IgD-negative memory B cell (primary cell): Measurements from ENCODE around the gene CENPE. TPM values are rescaled to one million over a fixed set of nuclear protein-coding genes. Genes with fewer than 3 reads are reported as not detected.
A peak's percentile ranks its signal among the peaks of the same experiment; 100 is the strongest.

Experiments used
- H3K27ac Mint-ChIP-seq, 3 donors: one replicate each; pipeline ENCODE4 v1.8.0; 2020 to 2022; ENCODE audit warnings: mild to moderate bottlenecking in 3 of 3, mixed read lengths in 3 of 3, moderate library complexity in 1 of 3
- H3K27me3 Mint-ChIP-seq: one replicate; pipeline ENCODE4 v1.8.0; 2021; ENCODE audit warnings: mixed read lengths
- H3K36me3 Mint-ChIP-seq: one replicate; pipeline ENCODE4 v1.8.0; 2020; ENCODE audit warnings: mild to moderate bottlenecking, mixed read lengths
- H3K4me1 Mint-ChIP-seq, 3 donors: one replicate each; pipeline ENCODE4 v1.8.0; 2020 to 2022; ENCODE audit warnings: mixed read lengths in 3 of 3, mild to moderate bottlenecking in 1 of 3
- H3K4me3 Mint-ChIP-seq, 4 donors: one replicate each; pipeline ENCODE4 v1.8.0; 2020 to 2022; ENCODE audit warnings: mild to moderate bottlenecking in 4 of 4, mixed read lengths in 4 of 4, moderate library complexity in 3 of 4
- H3K9me3 Mint-ChIP-seq, 3 donors: one replicate each; pipeline ENCODE4 v1.8.0; 2020 to 2021; ENCODE audit warnings: mixed read lengths in 3 of 3, mild to moderate bottlenecking in 1 of 3
- polyA plus RNA-seq: library from polyadenylated mRNA; unstranded; fragments of 300-500 nt; fragmentation: Illumina TruSeq; gene quantifications from one replicate; pipeline ENCODE4 v1.2.3, GENCODE V29; 2021

CENPE gene
- polyA plus RNA-seq, 1 donor from 2014 or later: 0.49 TPM

GRCh38 chr4:103162176-103162575, 36.0 kb downstream of the CENPE start:
- no peak overlapping the region for H3K4me3 Mint-ChIP-seq
- no peaks in the 10 kb centered on the region for H3K9me3 Mint-ChIP-seq
- no peaks in the 10 kb centered on the region for H3K4me1 Mint-ChIP-seq
- H3K36me3 Mint-ChIP-seq: peaks cover 3% of the 10 kb centered on the region
- no peaks in the 10 kb centered on the region for H3K27me3 Mint-ChIP-seq
- H3K27ac Mint-ChIP-seq: no peak overlapping the region

- peaks cover 0 to 6% (median 5%) of the 10 kb centered on the region in 3 donors for H3K4me1 Mint-ChIP-seq
- peaks cover 3% of the 10 kb centered on the region for H3K36me3 Mint-ChIP-seq
- H3K4me3 Mint-ChIP-seq: no peak overlapping the region
- H3K27me3 Mint-ChIP-seq: no peaks in the 10 kb centered on the region
- H3K9me3 Mint-ChIP-seq: peaks cover 0 to 8% (median 3%) of the 10 kb centered on the region in 3 donors
- no peak overlapping the region for H3K27ac Mint-ChIP-seq
Measured at GRCh38 chr4:103158760-103159159, 39.4 kb downstream of the CENPE start.

GRCh38 chr4:103156106-103156505, 42.0 kb downstream of the CENPE start:
- Mint-ChIP-seq H3K4me1 (peaks cover 0 to 6% (median 5%) of the 10 kb centered on the region in 3 donors), H3K36me3 (peaks cover 3% of the 10 kb centered on the region), H3K9me3 (peaks cover 0 to 8% (median 3%) of the 10 kb centered on the region in 3 donors)

GRCh38 chr4:103152381-103152780, 45.8 kb downstream of the CENPE start:
- Mint-ChIP-seq H3K9me3 (peaks cover 0 to 8% (median 3%) of the 10 kb centered on the region in 3 donors), H3K27me3 (no peaks in the 10 kb centered on the region), H3K4me1 (peaks cover 0 to 10% (median 6%) of the 10 kb centered on the region in 3 donors), H3K27ac (no peak overlapping the region), H3K36me3 (peaks cover 3% of the 10 kb centered on the region), H3K4me3 (peak overlapping the region in 1 of 4 donors; percentile 14)

More at GRCh38 chr4:103156106-103156505, 42.0 kb downstream of the CENPE start:
- Mint-ChIP-seq H3K27me3 (no peaks in the 10 kb centered on the region), H3K27ac (peak overlapping the region in 1 of 3 donors; percentile 67), H3K4me3 (no peak overlapping the region)

GRCh38 chr4:103150677-103151076, 47.5 kb downstream of the CENPE start:
- Mint-ChIP-seq H3K9me3 (no peaks in the 10 kb centered on the region), H3K36me3 (peaks cover 3% of the 10 kb centered on the region), H3K27ac (no peak overlapping the region), H3K4me3 (no peak overlapping the region), H3K4me1 (peaks cover 0 to 5% (median 0%) of the 10 kb centered on the region in 3 donors), H3K27me3 (no peaks in the 10 kb centered on the region)

GRCh38 chr4:103144926-103145325, 53.2 kb downstream of the CENPE start:
- Mint-ChIP-seq H3K4me1 (peaks cover 4 to 8% (median 5%) of the 10 kb centered on the region in 3 donors), H3K27ac (no peak overlapping the region), H3K27me3 (no peaks in the 10 kb centered on the region), H3K36me3 (peaks cover 9% of the 10 kb centered on the region), H3K4me3 (no peak overlapping the region), H3K9me3 (no peaks in the 10 kb centered on the region)

- no peaks in the 10 kb centered on the region for H3K27me3 Mint-ChIP-seq
- peaks cover 4% of the 10 kb centered on the region for H3K36me3 Mint-ChIP-seq
- H3K4me1 Mint-ChIP-seq: peaks cover 0 to 5% (median 3%) of the 10 kb centered on the region in 3 donors
- H3K9me3 Mint-ChIP-seq: no peaks in the 10 kb centered on the region
- no peak overlapping the region for H3K4me3 Mint-ChIP-seq
- no peak overlapping the region for H3K27ac Mint-ChIP-seq
Measured at GRCh38 chr4:103137446-103137827, 60.7 kb downstream of the CENPE start.

GRCh38 chr4:103136671-103137445, 61.3 kb downstream of the CENPE start:
- Mint-ChIP-seq H3K4me1 (peaks cover 0 to 5% (median 3%) of the 10 kb centered on the region in 3 donors), H3K4me3 (no peak overlapping the region), H3K36me3 (peaks cover 2% of the 10 kb centered on the region), H3K27me3 (no peaks in the 10 kb centered on the region), H3K9me3 (no peaks in the 10 kb centered on the region), H3K27ac (no peak overlapping the region)

- Mint-ChIP-seq H3K4me3 (no peak overlapping the region), H3K27me3 (no peaks in the 10 kb centered on the region), H3K36me3 (peaks cover 6% of the 10 kb centered on the region), H3K4me1 (no peaks in the 10 kb centered on the region), H3K9me3 (peaks cover 3 to 14% (median 6%) of the 10 kb centered on the region in 3 donors), H3K27ac (no peak overlapping the region)
Measured at GRCh38 chr4:103129174-103129573, 69.0 kb downstream of the CENPE start.

GRCh38 chr4:103126126-103126525, 72.0 kb downstream of the CENPE start:
- Mint-ChIP-seq H3K36me3 (peaks cover 6% of the 10 kb centered on the region), H3K9me3 (peaks cover 3 to 14% (median 6%) of the 10 kb centered on the region in 3 donors), H3K27ac (no peak overlapping the region), H3K27me3 (no peaks in the 10 kb centered on the region), H3K4me3 (no peak overlapping the region), H3K4me1 (no peaks in the 10 kb centered on the region)

GRCh38 chr4:103123114-103123513, 75.0 kb downstream of the CENPE start:
- Mint-ChIP-seq H3K4me3 (no peak overlapping the region), H3K9me3 (peaks cover 0 to 7% (median 2%) of the 10 kb centered on the region in 3 donors), H3K4me1 (no peaks in the 10 kb centered on the region), H3K36me3 (peaks cover 6% of the 10 kb centered on the region), H3K27ac (no peak overlapping the region), H3K27me3 (no peaks in the 10 kb centered on the region)

- Mint-ChIP-seq H3K27ac (no peak overlapping the region), H3K27me3 (no peaks in the 10 kb centered on the region), H3K4me3 (no peak overlapping the region), H3K36me3 (no peaks in the 10 kb centered on the region), H3K4me1 (no peaks in the 10 kb centered on the region), H3K9me3 (no peaks in the 10 kb centered on the region)
Measured at GRCh38 chr4:103118166-103118565, 80.0 kb downstream of the CENPE start.

- Mint-ChIP-seq H3K4me3 (no peak overlapping the region), H3K4me1 (no peaks in the 10 kb centered on the region), H3K9me3 (no peaks in the 10 kb centered on the region)
Measured at GRCh38 chr4:103111598-103111997, 86.5 kb downstream of the CENPE start.

GRCh38 chr4:103108542-103108941, 89.6 kb downstream of the CENPE start:
- H3K4me3 Mint-ChIP-seq: no peak overlapping the region
- H3K27ac Mint-ChIP-seq: no peak overlapping the region
- no peaks in the 10 kb centered on the region for H3K36me3 Mint-ChIP-seq
- no peaks in the 10 kb centered on the region for H3K4me1 Mint-ChIP-seq
- H3K9me3 Mint-ChIP-seq: no peaks in the 10 kb centered on the region
- no peaks in the 10 kb centered on the region for H3K27me3 Mint-ChIP-seq

More at GRCh38 chr4:103111598-103111997, 86.5 kb downstream of the CENPE start:
- H3K36me3 Mint-ChIP-seq: no peaks in the 10 kb centered on the region
- no peaks in the 10 kb centered on the region for H3K27me3 Mint-ChIP-seq
- H3K27ac Mint-ChIP-seq: no peak overlapping the region

GRCh38 chr4:103105558-103106356, 92.4 kb downstream of the CENPE start:
- Mint-ChIP-seq H3K4me3 (no peak overlapping the region), H3K27me3 (no peaks in the 10 kb centered on the region), H3K27ac (no peak overlapping the region), H3K4me1 (no peaks in the 10 kb centered on the region), H3K36me3 (no peaks in the 10 kb centered on the region), H3K9me3 (no peaks in the 10 kb centered on the region)
